Liver (tissue), 9 donors: ENCODE data around the gene TUBB1. TPM values are rescaled to one million over a fixed set of nuclear protein-coding genes. Genes with fewer than 3 reads are reported as not detected.
A peak's percentile ranks its signal among the peaks of the same experiment; 100 is the strongest.

Source experiments
- DNase-seq: peaks from one replicate; pipeline ENCODE4 v3.0.0-alpha.2; 2017; ENCODE audit warnings: low spot score
- H3K27ac ChIP-seq, 2 donors: one replicate each; pipeline ENCODE4 v1.7.0; 2013; ENCODE audit warnings: inconsistent platforms in 2 of 2, low read length in 2 of 2, control low read depth in 1 of 2, low read depth in 1 of 2, mild to moderate bottlenecking in 1 of 2
- H3K27me3 ChIP-seq, 4 donors: one replicate each; pipeline versions ENCODE4 v1.6.1 to v1.7.0; 2013; ENCODE audit warnings: low read length in 3 of 4, inconsistent platforms in 1 of 4, mild to moderate bottlenecking in 1 of 4, moderate library complexity in 1 of 4; ENCODE audit not compliant: control insufficient read depth in 4 of 4, insufficient read depth in 4 of 4
- H3K36me3 ChIP-seq, 4 donors: one replicate each; pipeline versions ENCODE4 v1.6.1 to v1.7.0; 2013; ENCODE audit warnings: low read length in 3 of 4, mild to moderate bottlenecking in 3 of 4, low read depth in 1 of 4, moderate library complexity in 1 of 4; ENCODE audit not compliant: control insufficient read depth in 4 of 4, insufficient read depth in 3 of 4
- H3K4me1 ChIP-seq, 4 donors: one replicate each; pipeline versions ENCODE4 v1.6.1 to v1.7.0; 2013; ENCODE audit warnings: low read length in 3 of 4, mild to moderate bottlenecking in 3 of 4, moderate library complexity in 1 of 4; ENCODE audit not compliant: control insufficient read depth in 4 of 4, insufficient read depth in 4 of 4
- H3K4me3 ChIP-seq, 3 donors: one replicate each; pipeline versions ENCODE4 v1.6.1 to v1.7.0; 2013; ENCODE audit warnings: low read length in 3 of 3, control low read depth in 1 of 3, low read depth in 1 of 3, mild to moderate bottlenecking in 1 of 3
- H3K9ac ChIP-seq, 2 donors: one replicate each; pipeline ENCODE4 v1.7.0; 2013; ENCODE audit warnings: low read length in 2 of 2, mild to moderate bottlenecking in 2 of 2, moderate library complexity in 2 of 2, control low read depth in 1 of 2, low read depth in 1 of 2
- H3K9me3 ChIP-seq, 4 donors: one replicate each; pipeline versions ENCODE4 v1.6.1 to v1.7.0; 2013; ENCODE audit warnings: low read length in 3 of 4; ENCODE audit not compliant: control insufficient read depth in 4 of 4
- EGR1 ChIP-seq, 2 donors: IDR thresholded peaks; 2 replicates each; pipeline ENCODE4 v1.6.1; 2016 to 2018; ENCODE audit warnings: antibody characterized with exemption in 2 of 2, low read depth in 2 of 2
- FOXA1 ChIP-seq: IDR thresholded peaks from 2 replicates; pipeline ENCODE4 v1.6.1; 2016; ENCODE audit warnings: antibody characterized with exemption
- FOXA2 ChIP-seq: IDR thresholded peaks from 2 replicates; pipeline ENCODE4 v1.6.1; 2016; ENCODE audit warnings: antibody characterized with exemption
- GABPA ChIP-seq, 2 donors: IDR thresholded peaks in 1 of 2; conservative IDR thresholded peaks in 1 of 2; 2 replicates each; pipeline ENCODE4 v1.6.1; 2016; ENCODE audit warnings: antibody characterized with exemption in 2 of 2, mild to moderate bottlenecking in 1 of 2, moderate library complexity in 1 of 2
- HNF4A ChIP-seq, 2 donors: conservative IDR thresholded peaks; 2 replicates each; pipeline ENCODE4 v1.6.1; 2016; ENCODE audit warnings: antibody characterized with exemption in 2 of 2, mild to moderate bottlenecking in 2 of 2
- HNF4G ChIP-seq: IDR thresholded peaks from 2 replicates; pipeline ENCODE4 v1.6.1; 2016; ENCODE audit warnings: antibody characterized with exemption
- JUND ChIP-seq, 2 donors: IDR thresholded peaks; 2 replicates each; pipeline ENCODE4 v1.6.1; 2016; ENCODE audit warnings: antibody characterized with exemption in 2 of 2
- NR2F2 ChIP-seq: IDR thresholded peaks from 2 replicates; pipeline ENCODE4 v1.6.1; 2016; ENCODE audit warnings: antibody characterized with exemption
- RAD21 ChIP-seq, 2 donors: IDR thresholded peaks; 2 replicates each; pipeline ENCODE4 v1.6.1; 2016; ENCODE audit warnings: antibody characterized with exemption in 2 of 2, mild to moderate bottlenecking in 2 of 2
- RXRA ChIP-seq, 2 donors: IDR thresholded peaks; 2 replicates each; pipeline ENCODE4 v1.6.1; 2017 to 2018; ENCODE audit warnings: antibody characterized with exemption in 2 of 2, mild to moderate bottlenecking in 1 of 2
- SP1 ChIP-seq: IDR thresholded peaks from 2 replicates; pipeline ENCODE4 v1.6.1; 2018; ENCODE audit warnings: antibody characterized with exemption, mild to moderate bottlenecking
- TAF1 ChIP-seq: conservative IDR thresholded peaks from 2 replicates; pipeline ENCODE4 v1.6.1; 2016; ENCODE audit warnings: antibody characterized with exemption, mild to moderate bottlenecking
- YY1 ChIP-seq: IDR thresholded peaks from 2 replicates; pipeline ENCODE4 v1.6.1; 2016; ENCODE audit warnings: antibody characterized with exemption, mild to moderate bottlenecking
- WGBS: extraction: QIAGEN DNeasy Blood & Tissue Kit; methylation state at CpG from one replicate; pipeline ENCODE4 v1.1.7; 2013; 5-methylcytosine and 5-hydroxymethylcytosine counted together
- polyA plus RNA-seq, 2 donors: library from polyadenylated mRNA; stranded (reverse) in 1 of 2; unstranded in 1 of 2; fragments of 200-250 nt in 1 of 2; fragments of >200 nt in 1 of 2; fragmentation: Nextera tagmentation in 1 of 2; extraction: Ambion mirVana in 1 of 2; gene quantifications; one replicate each; pipeline versions ENCODE4 v1.2.1 to v1.2.3, GENCODE V29; 2013 to 2015
- total RNA-seq, 2 donors: library from RNA; depleted of rRNA; stranded (reverse); fragments of >200 nt; gene quantifications; one replicate each; pipeline ENCODE4 v1.2.3, GENCODE V29; 2014
- TF ChIP-seq, protein P1 (sequence below): IDR thresholded peaks from 2 replicates; pipeline ENCODE4 v1.6.1; 2016; ENCODE audit warnings: antibody characterized with exemption
- TF ChIP-seq, protein P2 (sequence below): fragments of 150-350 bp; IDR thresholded peaks from 2 replicates; pipeline ENCODE4 v1.5.1; 2017; ENCODE audit warnings: improper control_type of control experiment, low read depth, low read length; ENCODE audit not compliant: missing input control
- TF ChIP-seq, protein P3 (sequence below): IDR thresholded peaks from 2 replicates; pipeline ENCODE4 v1.6.1; 2016; ENCODE audit warnings: antibody characterized with exemption
- TF ChIP-seq, protein P4 (sequence below): IDR thresholded peaks from 2 replicates; pipeline ENCODE4 v1.6.1; 2016; ENCODE audit warnings: antibody characterized with exemption
- TF ChIP-seq, protein P5 (sequence below): IDR thresholded peaks from 2 replicates; pipeline ENCODE4 v1.6.1; 2016; ENCODE audit warnings: antibody characterized with exemption, mild to moderate bottlenecking
- donor health status: healthy.
- donor health status: healthy.
- donor health status: healthy.
- donor health status: healthy.
- donor health status: healthy.

Gene TUBB1
- total and polyA plus RNA-seq, 4 donors = 0.17 to 59.5 (median 0.24) TPM

DNA sequence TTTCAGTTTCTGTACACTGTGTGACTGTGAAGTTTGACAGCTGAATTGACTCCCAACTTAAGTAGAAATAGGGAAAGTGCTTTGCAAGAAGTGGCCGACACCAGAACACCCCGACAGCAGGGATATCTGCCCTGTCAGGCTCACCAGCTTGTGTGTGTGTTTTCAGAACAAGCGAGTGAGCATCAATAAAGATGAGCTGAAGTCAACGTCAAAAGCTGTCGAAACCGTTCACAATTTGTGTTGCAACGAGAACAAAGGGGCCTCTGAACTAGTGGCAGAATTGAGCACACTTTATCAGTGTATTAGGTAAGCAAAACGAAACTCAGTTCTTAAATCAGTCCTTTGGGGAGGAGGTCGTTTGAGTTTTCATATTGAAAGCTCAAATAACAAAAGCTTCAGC is 27.5 kb upstream of the TUBB1 start (continued):
- TF ChIP-seq, protein P1, sequence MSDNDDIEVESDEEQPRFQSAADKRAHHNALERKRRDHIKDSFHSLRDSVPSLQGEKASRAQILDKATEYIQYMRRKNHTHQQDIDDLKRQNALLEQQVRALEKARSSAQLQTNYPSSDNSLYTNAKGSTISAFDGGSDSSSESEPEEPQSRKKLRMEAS = peak; percentile 34
- TF ChIP-seq YY1 (peak; percentile 54), FOXA2 (peak; percentile 10)
- TF ChIP-seq, protein P2, sequence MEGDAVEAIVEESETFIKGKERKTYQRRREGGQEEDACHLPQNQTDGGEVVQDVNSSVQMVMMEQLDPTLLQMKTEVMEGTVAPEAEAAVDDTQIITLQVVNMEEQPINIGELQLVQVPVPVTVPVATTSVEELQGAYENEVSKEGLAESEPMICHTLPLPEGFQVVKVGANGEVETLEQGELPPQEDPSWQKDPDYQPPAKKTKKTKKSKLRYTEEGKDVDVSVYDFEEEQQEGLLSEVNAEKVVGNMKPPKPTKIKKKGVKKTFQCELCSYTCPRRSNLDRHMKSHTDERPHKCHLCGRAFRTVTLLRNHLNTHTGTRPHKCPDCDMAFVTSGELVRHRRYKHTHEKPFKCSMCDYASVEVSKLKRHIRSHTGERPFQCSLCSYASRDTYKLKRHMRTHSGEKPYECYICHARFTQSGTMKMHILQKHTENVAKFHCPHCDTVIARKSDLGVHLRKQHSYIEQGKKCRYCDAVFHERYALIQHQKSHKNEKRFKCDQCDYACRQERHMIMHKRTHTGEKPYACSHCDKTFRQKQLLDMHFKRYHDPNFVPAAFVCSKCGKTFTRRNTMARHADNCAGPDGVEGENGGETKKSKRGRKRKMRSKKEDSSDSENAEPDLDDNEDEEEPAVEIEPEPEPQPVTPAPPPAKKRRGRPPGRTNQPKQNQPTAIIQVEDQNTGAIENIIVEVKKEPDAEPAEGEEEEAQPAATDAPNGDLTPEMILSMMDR = no peak

DNA sequence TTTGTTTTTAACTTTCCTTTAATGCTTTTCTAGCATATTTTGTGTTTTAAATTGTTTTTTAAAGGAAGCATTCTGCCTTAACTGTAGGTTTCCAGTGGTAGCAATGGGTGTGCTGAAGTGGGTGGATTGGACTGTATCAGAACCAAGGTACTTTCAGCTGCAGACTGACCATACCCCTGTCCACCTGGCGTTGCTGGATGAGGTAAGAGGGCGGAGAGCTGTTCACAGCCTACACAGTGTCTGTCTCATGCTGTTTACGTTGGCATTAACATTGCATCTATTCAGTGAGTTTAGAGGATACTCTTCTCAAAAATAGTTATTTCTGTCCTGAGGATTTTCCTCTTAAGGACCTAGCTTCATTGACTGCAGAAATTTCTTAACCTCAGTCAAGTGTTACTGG is 26.3 kb upstream of the TUBB1 start:
- Histone ChIP-seq H3K36me3 (peaks cover 15 to 40% (median 29%) of the 10 kb centered on the region in 4 donors), H3K4me3 (no peak overlapping the region), H3K27me3 (no peaks in the 10 kb centered on the region), H3K9me3 (no peaks in the 10 kb centered on the region), H3K27ac (peak overlapping the region; percentile 81 to 98), H3K4me1 (peaks cover 22 to 60% (median 45%) of the 10 kb centered on the region in 4 donors), H3K9ac (no peak overlapping the region)
- WGBS = 74% methylated on average over 3 of the region's 3 CpGs
- TF ChIP-seq EGR1 (IDR thresholded peaks at IDR 0.05; ENCODE audit: low read depth in 2 of 2) (no peak), NR2F2 (no peak), RXRA (IDR thresholded peaks at IDR 0.05) (no peak), YY1 (no peak), JUND (IDR thresholded peaks at IDR 0.05) (no peak), HNF4A (conservative IDR thresholded peaks at IDR 0.05) (no peak), RAD21 (IDR thresholded peaks at IDR 0.05) (no peak), FOXA2 (no peak), TAF1 (no peak)
- TF ChIP-seq, protein P3, sequence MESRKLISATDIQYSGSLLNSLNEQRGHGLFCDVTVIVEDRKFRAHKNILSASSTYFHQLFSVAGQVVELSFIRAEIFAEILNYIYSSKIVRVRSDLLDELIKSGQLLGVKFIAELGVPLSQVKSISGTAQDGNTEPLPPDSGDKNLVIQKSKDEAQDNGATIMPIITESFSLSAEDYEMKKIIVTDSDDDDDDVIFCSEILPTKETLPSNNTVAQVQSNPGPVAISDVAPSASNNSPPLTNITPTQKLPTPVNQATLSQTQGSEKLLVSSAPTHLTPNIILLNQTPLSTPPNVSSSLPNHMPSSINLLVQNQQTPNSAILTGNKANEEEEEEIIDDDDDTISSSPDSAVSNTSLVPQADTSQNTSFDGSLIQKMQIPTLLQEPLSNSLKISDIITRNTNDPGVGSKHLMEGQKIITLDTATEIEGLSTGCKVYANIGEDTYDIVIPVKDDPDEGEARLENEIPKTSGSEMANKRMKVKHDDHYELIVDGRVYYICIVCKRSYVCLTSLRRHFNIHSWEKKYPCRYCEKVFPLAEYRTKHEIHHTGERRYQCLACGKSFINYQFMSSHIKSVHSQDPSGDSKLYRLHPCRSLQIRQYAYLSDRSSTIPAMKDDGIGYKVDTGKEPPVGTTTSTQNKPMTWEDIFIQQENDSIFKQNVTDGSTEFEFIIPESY = no peak
- DNase-seq = no peak

DNA sequence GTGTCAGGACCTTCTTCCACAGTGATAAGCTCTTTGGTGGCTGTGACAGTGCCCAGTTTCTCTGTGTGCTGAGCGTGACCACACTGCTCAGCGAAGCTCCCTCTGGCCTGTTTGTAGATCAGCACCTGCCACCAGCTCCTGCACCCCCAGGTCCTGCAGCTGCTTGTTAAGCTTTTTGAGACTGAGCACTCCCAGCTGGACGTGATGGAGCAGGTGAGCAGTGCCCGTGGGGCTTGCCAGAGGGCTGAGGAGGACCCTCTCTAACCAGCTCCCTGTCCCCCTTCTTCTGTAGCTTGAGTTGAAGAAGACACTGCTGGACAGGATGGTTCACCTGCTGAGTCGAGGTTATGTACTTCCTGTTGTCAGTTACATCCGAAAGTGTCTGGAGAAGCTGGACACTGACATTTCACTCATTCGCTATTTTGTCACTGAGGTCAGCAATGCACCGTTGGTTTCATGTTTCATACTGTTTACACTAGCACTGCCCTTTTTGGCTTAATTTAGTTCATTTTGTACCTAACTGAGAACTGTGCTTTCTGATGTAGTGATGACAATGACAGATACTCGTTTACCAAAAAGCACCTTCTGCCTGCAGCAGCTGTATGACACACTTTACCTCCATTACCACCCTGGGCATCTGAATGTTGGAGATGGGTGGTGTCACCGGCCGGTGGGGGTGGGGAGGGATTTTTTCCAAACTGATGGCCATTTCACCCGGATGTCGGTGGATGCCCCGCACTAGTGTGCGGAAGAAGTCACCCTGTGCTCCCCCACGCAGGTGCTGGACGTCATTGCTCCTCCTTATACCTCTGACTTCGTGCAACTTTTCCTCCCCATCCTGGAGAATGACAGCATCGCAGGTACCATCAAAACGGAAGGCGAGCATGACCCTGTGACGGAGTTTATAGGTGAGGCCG is 25.6 kb upstream of the TUBB1 start:
- Histone ChIP-seq H3K4me3 (no peak overlapping the region), H3K27ac (peak overlapping the region; percentile 81 to 98), H3K9ac (no peak overlapping the region), H3K4me1 (peaks cover 22 to 56% (median 44%) of the 10 kb centered on the region in 4 donors), H3K27me3 (no peaks in the 10 kb centered on the region), H3K36me3 (peaks cover 15 to 36% (median 26%) of the 10 kb centered on the region in 4 donors), H3K9me3 (no peaks in the 10 kb centered on the region)
- 74% methylated on average over 23 of the region's 23 CpGs for WGBS
- no peak for DNase-seq
- TF ChIP-seq RXRA (IDR thresholded peaks at IDR 0.05) (peak in 1 of 2 donors; percentile 55), HNF4A (conservative IDR thresholded peaks at IDR 0.05) (peak in 1 of 2 donors; percentile 26), FOXA2 (peak; percentile 61), SP1 (peak; percentile 22), HNF4G (no peak), TAF1 (no peak), GABPA (IDR thresholded peaks at IDR 0.05 in 1 of 2, conservative IDR thresholded peaks at IDR 0.05 in 1 of 2) (no peak), RAD21 (IDR thresholded peaks at IDR 0.05) (no peak), JUND (IDR thresholded peaks at IDR 0.05) (no peak), FOXA1 (no peak), EGR1 (IDR thresholded peaks at IDR 0.05; ENCODE audit: low read depth in 2 of 2) (no peak)
- TF ChIP-seq, protein P1 = no peak
- TF ChIP-seq, protein P4, sequence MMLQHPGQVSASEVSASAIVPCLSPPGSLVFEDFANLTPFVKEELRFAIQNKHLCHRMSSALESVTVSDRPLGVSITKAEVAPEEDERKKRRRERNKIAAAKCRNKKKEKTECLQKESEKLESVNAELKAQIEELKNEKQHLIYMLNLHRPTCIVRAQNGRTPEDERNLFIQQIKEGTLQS = no peak
- TF ChIP-seq, protein P2 = no peak
- TF ChIP-seq, protein P5, sequence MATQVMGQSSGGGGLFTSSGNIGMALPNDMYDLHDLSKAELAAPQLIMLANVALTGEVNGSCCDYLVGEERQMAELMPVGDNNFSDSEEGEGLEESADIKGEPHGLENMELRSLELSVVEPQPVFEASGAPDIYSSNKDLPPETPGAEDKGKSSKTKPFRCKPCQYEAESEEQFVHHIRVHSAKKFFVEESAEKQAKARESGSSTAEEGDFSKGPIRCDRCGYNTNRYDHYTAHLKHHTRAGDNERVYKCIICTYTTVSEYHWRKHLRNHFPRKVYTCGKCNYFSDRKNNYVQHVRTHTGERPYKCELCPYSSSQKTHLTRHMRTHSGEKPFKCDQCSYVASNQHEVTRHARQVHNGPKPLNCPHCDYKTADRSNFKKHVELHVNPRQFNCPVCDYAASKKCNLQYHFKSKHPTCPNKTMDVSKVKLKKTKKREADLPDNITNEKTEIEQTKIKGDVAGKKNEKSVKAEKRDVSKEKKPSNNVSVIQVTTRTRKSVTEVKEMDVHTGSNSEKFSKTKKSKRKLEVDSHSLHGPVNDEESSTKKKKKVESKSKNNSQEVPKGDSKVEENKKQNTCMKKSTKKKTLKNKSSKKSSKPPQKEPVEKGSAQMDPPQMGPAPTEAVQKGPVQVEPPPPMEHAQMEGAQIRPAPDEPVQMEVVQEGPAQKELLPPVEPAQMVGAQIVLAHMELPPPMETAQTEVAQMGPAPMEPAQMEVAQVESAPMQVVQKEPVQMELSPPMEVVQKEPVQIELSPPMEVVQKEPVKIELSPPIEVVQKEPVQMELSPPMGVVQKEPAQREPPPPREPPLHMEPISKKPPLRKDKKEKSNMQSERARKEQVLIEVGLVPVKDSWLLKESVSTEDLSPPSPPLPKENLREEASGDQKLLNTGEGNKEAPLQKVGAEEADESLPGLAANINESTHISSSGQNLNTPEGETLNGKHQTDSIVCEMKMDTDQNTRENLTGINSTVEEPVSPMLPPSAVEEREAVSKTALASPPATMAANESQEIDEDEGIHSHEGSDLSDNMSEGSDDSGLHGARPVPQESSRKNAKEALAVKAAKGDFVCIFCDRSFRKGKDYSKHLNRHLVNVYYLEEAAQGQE = peak; percentile 25
